A172 (cell line): ENCODE data around the gene TAF1B. TPM values are rescaled to one million over a fixed set of nuclear protein-coding genes. Genes with fewer than 3 reads are reported as not detected.
"Not testable (repeated sequence)": the region's sequence is repeated elsewhere in the genome, so short reads cannot be mapped to it uniquely, and the experiment has no call there.

ENCODE experiments used
- DNase-seq: peaks from one replicate; pipeline ENCODE4 v3.0.0-alpha.2; 2015; ENCODE audit warnings: low spot score
- total RNA-seq: library from RNA; depleted of rRNA; stranded (reverse); fragments of >200 nt; shearing (Covaris generic); gene quantifications from 2 replicates; pipeline ENCODE4 v1.2.3, GENCODE V29; 2014

Gene TAF1B
- total RNA-seq, 1 experiment from 2014 or later: 47.8 TPM

- DNase-seq: no peak
These were observed 36.4 kb downstream of the TAF1B start for GRCh38 chr2:9879455-9880194.

- DNase-seq: no peak
These were observed 40.6 kb downstream of the TAF1B start for GRCh38 chr2:9883897-9884296.

GRCh38 chr2:9884436-9884835 is 41.2 kb downstream of the TAF1B start:
- DNase-seq: no peak

- no peak for DNase-seq
These were observed 41.9 kb downstream of the TAF1B start for GRCh38 chr2:9885036-9885684.

- no peak for DNase-seq
These were observed 44.2 kb downstream of the TAF1B start for GRCh38 chr2:9887513-9887912.

- no peak for DNase-seq
These were observed 46.6 kb downstream of the TAF1B start for GRCh38 chr2:9889812-9890261.

GRCh38 chr2:9892236-9892635 is 49.0 kb downstream of the TAF1B start:
- DNase-seq: no peak

- DNase-seq: no peak
These were observed 52.7 kb downstream of the TAF1B start for GRCh38 chr2:9895669-9896590.

GRCh38 chr2:9897331-9897737 is 54.1 kb downstream of the TAF1B start:
- DNase-seq: peak; percentile 82

GRCh38 chr2:9897846-9898245 is 54.6 kb downstream of the TAF1B start:
- DNase-seq: no peak

- no peak for DNase-seq
These were observed 62.1 kb downstream of the TAF1B start for GRCh38 chr2:9905413-9905812.

- DNase-seq: no peak
These were observed 64.1 kb downstream of the TAF1B start for GRCh38 chr2:9907402-9907801.

- no peak for DNase-seq
These were observed 65.4 kb downstream of the TAF1B start for GRCh38 chr2:9908639-9909038.

GRCh38 chr2:9909106-9909505 is 65.8 kb downstream of the TAF1B start:
- no peak for DNase-seq

- DNase-seq: no peak
These were observed 67.4 kb downstream of the TAF1B start for GRCh38 chr2:9910699-9911098.

GRCh38 chr2:9912468-9912867 is 69.2 kb downstream of the TAF1B start:
- no peak for DNase-seq

- DNase-seq: peak; percentile 90
These were observed 71.3 kb downstream of the TAF1B start for GRCh38 chr2:9914384-9915065.

GRCh38 chr2:9918275-9918674 is 75.0 kb downstream of the TAF1B start:
- DNase-seq: peak; percentile 40

- DNase-seq: no peak
These were observed 76.2 kb downstream of the TAF1B start for GRCh38 chr2:9919512-9919911.

- DNase-seq: not testable (repeated sequence)
These were observed 83.7 kb downstream of the TAF1B start for GRCh38 chr2:9927020-9927419.

- no peak for DNase-seq
These were observed 94.0 kb downstream of the TAF1B start for GRCh38 chr2:9937258-9937657.

GRCh38 chr2:9937968-9938367 is 94.7 kb downstream of the TAF1B start:
- DNase-seq: no peak
